Mucosa of descending colon (tissue), 3 donors: ENCODE results near the gene SSH2. TPM values are rescaled to one million over a fixed set of nuclear protein-coding genes. Genes with fewer than 3 reads are reported as not detected.
A peak's percentile ranks its signal among the peaks of the same experiment; 100 is the strongest.
"Not testable (repeated sequence)": the region's sequence is repeated elsewhere in the genome, so short reads cannot be mapped to it uniquely, and the experiment has no call there.

Experiments
- ATAC-seq: fragments of 200-7000 bp; cut with Tn5 transposase; one replicate; pipeline ENCODE4 v1.9.1; 2020; ENCODE audit warnings: mild to moderate bottlenecking, moderate library complexity
- DNase-seq, 3 donors: peaks; one replicate each; pipeline ENCODE4 v3.0.0-alpha.2; 2020
- H3K36me3 ChIP-seq: fragments of 200-600 bp; one replicate; pipeline ENCODE4 v1.8.0; 2021; ENCODE audit warnings: low read depth, mild to moderate bottlenecking
- H3K4me1 ChIP-seq: fragments of 200-600 bp; one replicate; pipeline ENCODE4 v1.8.0; 2021; ENCODE audit warnings: low read depth, mild to moderate bottlenecking
- H3K4me3 ChIP-seq: fragments of 200-600 bp; one replicate; pipeline ENCODE4 v1.8.0; 2021; ENCODE audit warnings: mild to moderate bottlenecking
- H3K9me3 ChIP-seq: fragments of 200-600 bp; one replicate; pipeline ENCODE4 v1.8.0; 2021; ENCODE audit warnings: mild to moderate bottlenecking
- intact Hi-C, 2 donors: fragments of 100-400 bp; cut with DNase I in 1 of 2; cut with micrococcal nuclease in 1 of 2; formaldehyde crosslinking; loops; one replicate each; pipeline versions ENCODE4 v1.11.0 to v1.11.1; 2022; cut with DNase I, micrococcal nuclease
- total RNA-seq, 3 donors: library from RNA; stranded (reverse); fragmentation: NEBNext Ultra II Directional in 2 of 3; extraction: Animal tissue kit (Norgen Biotek cat#: 25700) in 2 of 3; gene quantifications; one replicate each; pipeline versions ENCODE4 v1.2.1 to v1.2.4, GENCODE V29; 2021 to 2023
- TF ChIP-seq, protein P1 (sequence below): fragments of 200-600 bp; IDR thresholded peaks from one replicate; pipeline ENCODE4 v1.8.0; 2022; ENCODE audit warnings: antibody characterized with exemption, mild to moderate bottlenecking
- donor health status: DM: no; HTN: no; CAD: no; lungs with moderate emphysema.
- donor health status: DM: no; HTN: no; CAD: no.
- donor health status: DM: no; HTN: yes; CAD: no.

SSH2 gene
- total RNA-seq, 3 donors from 2014 or later, result 32.1 to 47.8 (median 40.8) TPM

DNA sequence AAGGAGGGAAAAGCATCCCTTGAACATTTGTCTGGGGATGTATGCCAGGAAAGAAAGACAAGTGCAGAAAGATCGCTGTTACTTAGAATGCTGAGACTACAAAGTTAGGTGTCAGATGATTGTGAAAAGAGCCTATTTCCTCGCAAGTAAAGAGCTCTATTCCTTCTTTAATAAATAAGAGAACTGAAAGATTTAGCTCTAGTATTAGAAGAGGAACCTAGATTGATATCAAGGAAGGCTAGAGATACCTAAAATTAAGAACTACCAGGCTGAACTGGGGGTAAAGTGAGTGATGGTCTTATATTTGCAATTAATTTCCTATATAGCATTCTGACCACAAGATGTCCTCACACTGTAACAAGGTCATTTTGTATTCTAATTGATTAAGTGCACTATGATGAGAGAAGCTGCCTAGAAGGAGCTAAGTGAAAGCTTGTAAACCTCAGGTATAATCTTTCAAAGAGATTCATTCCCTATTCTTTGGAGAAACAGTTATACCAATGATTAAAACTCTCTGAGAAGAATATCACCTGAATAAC, 62.3 kb downstream of the SSH2 start:
- no peak for ATAC-seq
- Histone ChIP-seq H3K9me3 (no peaks in the 10 kb centered on the region), H3K4me1 (peaks cover 6% of the 10 kb centered on the region), H3K4me3 (no peak overlapping the region), H3K36me3 (no peaks in the 10 kb centered on the region)
- DNase-seq, result no peak
- intact Hi-C loops, result no loop called here
- TF ChIP-seq, protein P1, sequence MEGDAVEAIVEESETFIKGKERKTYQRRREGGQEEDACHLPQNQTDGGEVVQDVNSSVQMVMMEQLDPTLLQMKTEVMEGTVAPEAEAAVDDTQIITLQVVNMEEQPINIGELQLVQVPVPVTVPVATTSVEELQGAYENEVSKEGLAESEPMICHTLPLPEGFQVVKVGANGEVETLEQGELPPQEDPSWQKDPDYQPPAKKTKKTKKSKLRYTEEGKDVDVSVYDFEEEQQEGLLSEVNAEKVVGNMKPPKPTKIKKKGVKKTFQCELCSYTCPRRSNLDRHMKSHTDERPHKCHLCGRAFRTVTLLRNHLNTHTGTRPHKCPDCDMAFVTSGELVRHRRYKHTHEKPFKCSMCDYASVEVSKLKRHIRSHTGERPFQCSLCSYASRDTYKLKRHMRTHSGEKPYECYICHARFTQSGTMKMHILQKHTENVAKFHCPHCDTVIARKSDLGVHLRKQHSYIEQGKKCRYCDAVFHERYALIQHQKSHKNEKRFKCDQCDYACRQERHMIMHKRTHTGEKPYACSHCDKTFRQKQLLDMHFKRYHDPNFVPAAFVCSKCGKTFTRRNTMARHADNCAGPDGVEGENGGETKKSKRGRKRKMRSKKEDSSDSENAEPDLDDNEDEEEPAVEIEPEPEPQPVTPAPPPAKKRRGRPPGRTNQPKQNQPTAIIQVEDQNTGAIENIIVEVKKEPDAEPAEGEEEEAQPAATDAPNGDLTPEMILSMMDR, result no peak

DNA sequence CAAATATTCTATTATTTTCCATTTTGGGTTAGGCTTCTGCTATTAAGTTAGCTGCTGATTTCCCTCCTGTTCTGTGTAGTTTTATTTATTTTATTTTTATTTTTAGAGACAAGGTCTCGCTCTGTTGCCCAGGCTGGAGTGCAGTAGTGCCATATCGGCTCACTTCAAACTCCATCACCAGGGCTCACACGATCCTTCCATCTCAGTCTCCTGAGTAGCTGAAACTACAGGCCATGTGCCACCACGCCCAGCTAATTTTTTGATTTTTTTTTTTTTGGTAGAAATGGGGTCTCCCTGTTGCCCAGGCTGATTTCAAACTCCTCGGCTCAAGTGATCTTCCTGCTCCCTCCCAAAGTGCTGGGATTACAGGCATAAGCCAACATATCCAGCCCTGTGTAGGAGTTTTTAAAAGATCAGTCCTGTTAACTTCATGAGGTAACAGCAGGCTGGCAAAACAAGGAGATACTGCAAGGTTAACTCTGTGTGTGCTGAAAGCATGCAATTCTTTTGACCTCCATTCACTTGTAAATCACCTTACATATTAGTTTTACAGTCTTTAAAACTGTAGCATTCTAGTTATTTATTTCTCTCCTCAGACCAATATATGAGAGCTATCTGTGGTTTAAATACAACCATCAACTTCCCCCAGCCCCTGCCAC, 63.2 kb downstream of the SSH2 start:
- ATAC-seq (no peak), DNase-seq (no peak)
- peaks cover 9% of the 10 kb centered on the region for H3K4me1 ChIP-seq
- intact Hi-C loops, result no loop called here
- H3K9me3 ChIP-seq, result no peaks in the 10 kb centered on the region
- no peak overlapping the region for H3K4me3 ChIP-seq
- TF ChIP-seq, protein P1, result no peak
- H3K36me3 ChIP-seq, result no peaks in the 10 kb centered on the region

DNA sequence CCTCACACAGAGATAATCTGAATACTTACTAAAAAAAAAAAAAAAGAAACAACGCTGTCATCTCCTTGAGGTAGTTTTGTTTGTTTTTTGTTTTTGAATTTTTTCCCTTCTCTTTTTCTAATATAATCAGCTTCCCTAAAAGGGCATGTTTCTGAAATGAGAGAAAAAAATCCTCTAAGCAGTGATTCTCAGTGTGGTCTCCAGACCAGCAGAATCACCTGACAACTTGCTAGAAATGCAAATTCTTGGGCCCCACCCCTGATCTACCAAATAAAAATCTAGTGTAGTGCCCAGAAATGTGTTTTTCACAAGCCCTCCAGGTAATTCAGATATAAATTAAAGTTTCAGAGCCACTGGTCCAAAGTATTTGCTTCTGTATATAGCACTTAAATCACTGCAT, 65.4 kb downstream of the SSH2 start:
- no peaks in the 10 kb centered on the region for H3K9me3 ChIP-seq
- no peak overlapping the region for H3K4me3 ChIP-seq
- peaks cover 9% of the 10 kb centered on the region for H3K4me1 ChIP-seq
- intact Hi-C loops, result no loop called here
- H3K36me3 ChIP-seq, result no peaks in the 10 kb centered on the region
- ATAC-seq (no peak), DNase-seq (no peak)
- TF ChIP-seq, protein P1, result no peak

DNA sequence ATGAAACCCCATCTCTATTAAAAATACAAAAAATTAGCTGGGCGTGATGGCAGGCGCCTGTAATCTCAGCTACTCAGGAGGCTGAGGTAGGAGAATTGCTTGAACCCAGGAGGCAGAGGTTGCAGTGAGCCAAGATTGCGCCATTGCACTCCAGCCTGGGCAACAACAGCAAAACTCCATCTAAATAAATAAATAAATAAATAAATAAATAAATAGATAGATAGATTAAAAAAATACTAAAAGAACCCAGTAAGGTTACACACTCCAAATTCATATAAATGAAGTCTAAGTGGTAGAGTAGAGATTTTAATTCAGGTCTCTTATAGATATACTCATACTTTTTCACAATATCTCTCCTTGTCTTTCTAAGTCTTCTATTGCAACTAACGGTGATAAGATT, 65.9 kb downstream of the SSH2 start:
- ATAC-seq, H3K36me3 ChIP-seq, H3K4me1 ChIP-seq, intact Hi-C loops, H3K4me3 ChIP-seq, H3K9me3 ChIP-seq, DNase-seq: not testable (repeated sequence)

DNA sequence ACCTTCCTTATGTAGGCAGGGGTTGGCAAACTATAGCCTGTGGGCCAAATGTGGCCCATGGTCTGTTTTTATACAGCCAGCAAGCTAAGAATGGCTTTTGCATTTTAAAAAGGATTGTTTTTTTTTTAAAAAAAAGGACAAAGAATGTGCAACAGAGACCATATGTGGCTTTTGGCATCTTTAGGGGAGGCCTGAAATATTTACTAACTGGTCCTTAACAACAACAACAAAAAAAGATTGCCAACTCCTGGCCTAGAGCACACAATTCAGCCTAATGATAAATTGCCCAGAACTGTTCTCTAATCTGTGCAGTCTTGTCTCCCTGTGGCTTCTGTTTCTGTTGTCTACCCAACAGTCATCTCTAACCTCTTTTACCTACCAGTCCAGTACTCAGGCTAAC, 67.1 kb downstream of the SSH2 start:
- intact Hi-C loops, result no loop called here
- no peak for DNase-seq
- Histone ChIP-seq H3K4me1 (peaks cover 9% of the 10 kb centered on the region), H3K36me3 (no peaks in the 10 kb centered on the region), H3K4me3 (no peak overlapping the region), H3K9me3 (no peaks in the 10 kb centered on the region)
- no peak for ATAC-seq
- TF ChIP-seq, protein P1, result no peak

DNA sequence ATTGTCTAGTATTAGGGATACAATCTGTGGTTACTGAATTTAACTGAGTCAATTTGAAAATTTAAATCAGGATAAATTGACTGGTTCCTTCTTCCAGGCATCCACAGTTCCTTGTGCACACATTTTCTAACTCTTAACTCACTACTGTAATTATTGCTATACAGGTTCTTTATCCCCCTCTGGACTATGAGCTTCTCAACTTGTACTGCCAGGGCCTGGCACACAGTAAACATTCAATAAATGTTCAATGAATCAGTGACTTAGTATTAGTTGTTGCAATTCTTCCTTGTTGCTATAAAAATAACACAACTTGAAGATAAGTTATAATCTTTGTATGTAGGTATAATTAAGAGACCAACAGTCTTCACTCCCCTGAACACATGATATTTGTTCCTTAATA, 67.9 kb downstream of the SSH2 start:
- intact Hi-C loops, result no loop called here
- peak; percentile 85 for ATAC-seq

DNA sequence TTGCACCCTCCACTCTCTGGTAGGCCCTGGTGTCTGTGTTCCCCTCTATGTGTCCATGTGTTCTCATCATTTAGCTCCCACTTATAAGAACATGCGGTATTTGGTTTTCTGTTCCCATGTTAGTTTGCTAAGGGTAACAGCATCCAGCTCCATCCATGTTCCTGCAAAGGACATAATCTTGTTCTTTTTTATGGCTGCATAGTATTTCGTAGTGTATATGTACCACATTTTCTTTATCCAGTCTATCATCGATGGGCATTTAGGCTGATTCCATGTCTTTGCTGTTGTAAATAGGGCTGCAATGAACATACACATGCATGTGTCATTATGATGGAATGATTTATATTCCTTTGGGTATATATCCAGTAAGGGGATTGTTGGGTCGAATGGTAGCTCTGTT, 70.6 kb downstream of the SSH2 start:
- H3K36me3 ChIP-seq, H3K4me3 ChIP-seq, DNase-seq, H3K4me1 ChIP-seq, intact Hi-C loops, ATAC-seq, H3K9me3 ChIP-seq: not testable (repeated sequence)

More for the DNA sequence above, 67.9 kb downstream of the SSH2 start:
- H3K36me3 ChIP-seq, result no peaks in the 10 kb centered on the region
- no peak overlapping the region for H3K4me3 ChIP-seq
- TF ChIP-seq, protein P1, result no peak
- DNase-seq, result no peak
- H3K9me3 ChIP-seq, result no peaks in the 10 kb centered on the region
- H3K4me1 ChIP-seq, result peaks cover 9% of the 10 kb centered on the region
